ENCODE data around the gene CPLX3. TPM values are rescaled to one million over a fixed set of nuclear protein-coding genes. Genes with fewer than 3 reads are reported as not detected.

CPLX3 gene
- total and polyA plus RNA-seq, 7 experiments from 2014 or later: 0.27 to 0.60 TPM; not detected in 5

DNA sequence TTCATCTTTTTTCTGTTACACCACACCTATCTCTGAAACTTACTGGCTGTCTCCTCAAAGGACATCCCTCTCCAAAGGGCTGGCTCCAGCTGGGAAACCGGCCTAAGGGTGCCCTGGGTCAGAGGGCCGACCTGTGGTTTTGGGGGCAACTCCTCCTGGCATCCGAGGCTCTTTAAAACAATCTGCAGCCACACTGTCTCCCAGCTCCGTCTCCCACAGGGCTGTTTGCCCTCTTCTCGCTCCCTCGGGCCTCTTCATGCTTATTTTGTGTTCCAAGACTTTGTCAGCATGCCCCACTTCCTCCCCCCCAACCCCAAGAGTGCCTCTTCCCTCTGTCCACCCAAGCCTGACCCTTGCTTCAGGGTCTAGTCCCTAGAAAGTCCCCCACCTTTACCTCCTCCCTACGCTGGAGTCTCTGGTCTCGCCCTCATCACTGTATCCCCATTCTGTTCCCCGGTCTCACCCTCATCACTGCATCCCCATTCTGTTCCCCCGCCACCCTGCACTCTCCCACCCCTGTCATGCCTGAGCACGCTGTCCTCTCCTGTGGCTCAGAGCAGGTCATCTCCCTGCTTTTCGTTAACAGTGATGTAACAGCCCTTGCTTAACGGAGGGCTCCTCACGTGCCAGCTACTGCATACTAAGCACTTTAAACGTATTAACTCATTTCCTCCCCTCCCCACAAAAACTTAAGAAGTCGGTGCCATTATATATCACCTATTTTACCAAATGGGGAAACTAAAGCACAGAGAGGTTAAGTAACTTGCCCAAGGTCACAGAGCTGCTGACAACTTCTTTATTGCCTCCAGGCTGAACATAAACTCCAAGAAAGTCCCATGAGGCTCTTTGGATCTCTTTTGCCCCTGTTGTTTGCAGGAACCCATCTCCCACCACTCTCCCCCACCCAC lies 45.6 kb upstream of the CPLX3 start:
- H3K36me3 ChIP-seq (ENCODE audit: control insufficient read depth in 2 of 3, insufficient read depth in 3 of 3, low read length in 3 of 3): peaks cover 0 to 9% (median 0%) of the 10 kb centered on the region in 3 experiments
- H3K9me3 ChIP-seq (ENCODE audit: control insufficient read depth in 2 of 3, low read length in 3 of 3): no peaks in the 10 kb centered on the region
- intact Hi-C loops (cut with micrococcal nuclease): loop anchor here (1.0 to 10.0 kb wide), 14 partner anchors 8 to 864 kb away; partner anchors contain the start of genes ARID3B (in 1 of the 2), C15orf39 (in 1 of the 2), CLK3 (in 1 of the 2) and COX5A (in 1 of the 2)
- H3K4me3 Mint-ChIP-seq: peak overlapping the region; percentile 87 to 99 (median 96)
- H3K4me3 ChIP-seq (ENCODE audit: low read length): peak overlapping the region; percentile 65
- H3K27ac ChIP-seq (ENCODE audit: low read depth, low read length): peak overlapping the region; percentile 86
- H3K27me3 Mint-ChIP-seq: no peaks in the 10 kb centered on the region
- no peaks in the 10 kb centered on the region for H3K27me3 ChIP-seq (ENCODE audit: control insufficient read depth in 2 of 2, insufficient read depth in 2 of 2, low read length in 2 of 2)
- H3K27ac Mint-ChIP-seq: peak overlapping the region; percentile 90 to 100 (median 98)
- peaks cover 66 to 73% (median 72%) of the 10 kb centered on the region in 7 donors for H3K4me1 Mint-ChIP-seq
- DNase-seq (peak in 7 of 9 donors; percentile 41 to 71 (median 48)), ATAC-seq (peak; percentile 39)
- peaks cover 0 to 42% (median 4%) of the 10 kb centered on the region in 5 donors for H3K36me3 Mint-ChIP-seq
- POLR2A ChIA-PET: interaction anchor here (0.6 to 24.4 kb wide), 12 partner anchors 9 to 715 kb away, joined by 3 to 1077 read pairs (median 3); partner anchors contain the start of genes CLK3, COX5A, FAM219B and ULK3
- H3K4me1 ChIP-seq (ENCODE audit: control insufficient read depth in 2 of 2, insufficient read depth in 2 of 2, low read length in 2 of 2): peaks cover 61% of the 10 kb centered on the region in 2 donors
- H3K9me3 Mint-ChIP-seq: peaks cover 0 to 2% (median 0%) of the 10 kb centered on the region in 11 donors
- CTCF ChIA-PET: interaction anchor here (1.1 to 18.2 kb wide), 6 partner anchors 10 to 169 kb away, joined by 3 to 1110 read pairs (median 10); no protein-coding TSS in a partner anchor

DNA sequence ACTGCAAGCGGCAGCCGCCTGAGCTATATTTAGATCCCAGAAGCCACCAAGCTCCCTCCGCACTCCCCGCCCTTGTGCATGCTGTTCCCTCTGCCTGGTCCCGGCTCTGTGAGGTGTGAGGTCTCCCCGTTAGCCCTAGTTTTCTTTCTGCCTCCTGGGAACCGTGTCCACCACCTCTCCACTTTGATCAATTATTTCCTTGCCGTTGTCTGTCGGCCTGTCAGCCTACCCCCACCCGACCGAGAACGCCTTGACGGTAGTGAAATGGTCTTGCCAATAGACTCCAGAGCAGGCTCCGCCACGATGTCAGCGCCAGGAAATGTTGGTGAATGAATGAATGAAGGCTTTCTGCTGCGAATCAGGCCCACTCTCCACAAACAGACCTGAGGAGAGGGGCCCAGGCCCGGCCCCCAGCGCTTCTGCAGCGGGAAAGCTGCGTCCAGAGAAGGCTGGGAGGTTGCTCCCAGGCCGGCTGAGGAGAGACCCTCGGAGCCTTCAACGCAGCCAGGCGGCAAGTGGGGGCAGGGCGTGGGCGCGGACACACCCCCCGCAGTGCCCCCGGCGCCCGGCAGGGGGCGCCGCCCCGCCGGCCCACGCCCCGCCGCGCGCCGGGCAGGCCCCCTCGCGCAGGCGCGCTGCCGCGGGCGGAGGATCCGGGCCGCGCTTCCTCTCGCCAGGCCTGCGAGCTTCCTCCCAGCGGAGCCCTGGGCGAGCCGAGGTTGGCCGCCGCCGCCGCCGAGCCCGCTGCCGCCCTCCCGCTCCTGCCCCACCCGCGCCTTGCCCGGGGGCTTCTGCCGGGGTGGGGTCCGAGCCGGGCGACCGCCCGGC lies 44.8 kb upstream of the CPLX3 start, which contains the start of gene CSK:
CSK (plus strand) TSS at position 650 of the 828 bp plus-strand sequence. CDS start 16,218 bp downstream, outside the sequence.
- Mint-ChIP-seq H3K27me3 (no peaks in the 10 kb centered on the region), H3K4me3 (peak within 1 kb of the TSS; percentile 87 to 99 (median 96)), H3K4me1 (peaks cover 64 to 73% (median 70%) of the 10 kb centered on the region in 7 donors), H3K27ac (peak within 1 kb of the TSS; percentile 90 to 100 (median 98)), H3K36me3 (peaks cover 0 to 48% (median 4%) of the 10 kb centered on the region in 5 donors), H3K9me3 (peaks cover 0 to 2% (median 0%) of the 10 kb centered on the region in 11 donors)
- Histone ChIP-seq H3K4me1 (ENCODE audit: control insufficient read depth in 2 of 2, insufficient read depth in 2 of 2, low read length in 2 of 2) (peaks cover 62% of the 10 kb centered on the region in 2 donors), H3K27ac (ENCODE audit: low read depth, low read length) (peak within 1 kb of the TSS; percentile 92), H3K9me3 (ENCODE audit: control insufficient read depth in 2 of 3, low read length in 3 of 3) (no peaks in the 10 kb centered on the region), H3K36me3 (ENCODE audit: control insufficient read depth in 2 of 3, insufficient read depth in 3 of 3, low read length in 3 of 3) (peaks cover 0 to 9% (median 0%) of the 10 kb centered on the region in 3 experiments), H3K27me3 (ENCODE audit: control insufficient read depth in 2 of 2, insufficient read depth in 2 of 2, low read length in 2 of 2) (no peaks in the 10 kb centered on the region), H3K4me3 (ENCODE audit: low read length) (peak within 1 kb of the TSS; percentile 91)
- peak; percentile 80 for ATAC-seq
- CTCF ChIA-PET: interaction anchor here (1.3 to 18.2 kb wide), 3 partner anchors 11 to 89 kb away, joined by 5 to 1110 read pairs (median 101); no protein-coding TSS in a partner anchor
- POLR2A ChIA-PET: interaction anchor here (0.6 to 24.4 kb wide), 8 partner anchors 11 to 166 kb away, joined by 3 to 1077 read pairs (median 3); partner anchors contain the start of gene CLK3
- DNase-seq: peak; percentile 68 to 90 (median 85)
- intact Hi-C loops (cut with micrococcal nuclease): loop anchor here (1.0 to 10.0 kb wide), 13 partner anchors 10 to 863 kb away; partner anchors contain the start of genes ARID3B (in 1 of the 2), C15orf39 (in 1 of the 2), CLK3 (in 1 of the 2) and COX5A (in 1 of the 2)

GRCh38 chr15:74782259-74783071 lies 44.0 kb upstream of the CPLX3 start:
- intact Hi-C loops (cut with micrococcal nuclease): loop anchor here (5.0 to 10.0 kb wide), 6 partner anchors 168 to 862 kb away; partner anchors contain the start of genes ARID3B (in 1 of the 2), C15orf39 (in 1 of the 2), CLK3 (in 1 of the 2) and IMP3 (in 1 of the 2)
- DNase-seq (peak; percentile 46 to 74 (median 65)), ATAC-seq (peak; percentile 42)
- Mint-ChIP-seq H3K4me1 (peaks cover 57 to 72% (median 70%) of the 10 kb centered on the region in 7 donors), H3K36me3 (peaks cover 0 to 55% (median 4%) of the 10 kb centered on the region in 5 donors), H3K4me3 (peak overlapping the region; percentile 87 to 97 (median 93)), H3K27me3 (no peaks in the 10 kb centered on the region), H3K27ac (peak overlapping the region; percentile 87 to 98 (median 92)), H3K9me3 (peaks cover 0 to 2% (median 0%) of the 10 kb centered on the region in 11 donors)
- H3K36me3 ChIP-seq (ENCODE audit: control insufficient read depth in 2 of 3, insufficient read depth in 3 of 3, low read length in 3 of 3): peaks cover 0 to 9% (median 0%) of the 10 kb centered on the region in 3 experiments
- ChIA-PET POLR2A (interaction anchor here (0.6 to 28.9 kb wide), 9 partner anchors 3 to 167 kb away, joined by 3 to 1077 read pairs (median 5); partner anchors contain the start of genes CLK3, CSK, FAM219B and ULK3), CTCF (interaction anchor here (0.6 to 18.2 kb wide), 6 partner anchors 12 to 148 kb away, joined by 3 to 1110 read pairs (median 4); no protein-coding TSS in a partner anchor)
- peaks cover 61 to 62% of the 10 kb centered on the region in 2 donors for H3K4me1 ChIP-seq (ENCODE audit: control insufficient read depth in 2 of 2, insufficient read depth in 2 of 2, low read length in 2 of 2)
- no peaks in the 10 kb centered on the region for H3K9me3 ChIP-seq (ENCODE audit: control insufficient read depth in 2 of 3, low read length in 3 of 3)
- peak overlapping the region; percentile 92 for H3K27ac ChIP-seq (ENCODE audit: low read depth, low read length)
- peak overlapping the region; percentile 91 for H3K4me3 ChIP-seq (ENCODE audit: low read length)
- no peaks in the 10 kb centered on the region for H3K27me3 ChIP-seq (ENCODE audit: control insufficient read depth in 2 of 2, insufficient read depth in 2 of 2, low read length in 2 of 2)

GRCh38 chr15:74783072-74783807 lies 43.2 kb upstream of the CPLX3 start:
- H3K36me3 ChIP-seq (ENCODE audit: control insufficient read depth in 2 of 3, insufficient read depth in 3 of 3, low read length in 3 of 3): peaks cover 0 to 9% (median 0%) of the 10 kb centered on the region in 3 experiments
- DNase-seq: no peak
- H3K27me3 ChIP-seq (ENCODE audit: control insufficient read depth in 2 of 2, insufficient read depth in 2 of 2, low read length in 2 of 2): no peaks in the 10 kb centered on the region
- H3K4me1 ChIP-seq (ENCODE audit: control insufficient read depth in 2 of 2, insufficient read depth in 2 of 2, low read length in 2 of 2): peaks cover 58 to 61% of the 10 kb centered on the region in 2 donors
- CTCF ChIA-PET: interaction anchor here (0.6 to 18.2 kb wide), 7 partner anchors 13 to 177 kb away, joined by 3 to 1110 read pairs (median 3); no protein-coding TSS in a partner anchor
- H3K9me3 Mint-ChIP-seq: peaks cover 0 to 2% (median 0%) of the 10 kb centered on the region in 11 donors
- peak overlapping the region; percentile 92 for H3K27ac ChIP-seq (ENCODE audit: low read depth, low read length)
- peak overlapping the region; percentile 87 to 97 (median 93) for H3K4me3 Mint-ChIP-seq
- H3K27me3 Mint-ChIP-seq: no peaks in the 10 kb centered on the region
- ATAC-seq: no peak
- peaks cover 55 to 72% (median 68%) of the 10 kb centered on the region in 7 donors for H3K4me1 Mint-ChIP-seq
- no peaks in the 10 kb centered on the region for H3K9me3 ChIP-seq (ENCODE audit: control insufficient read depth in 2 of 3, low read length in 3 of 3)
- peaks cover 0 to 60% (median 4%) of the 10 kb centered on the region in 5 donors for H3K36me3 Mint-ChIP-seq
- POLR2A ChIA-PET: interaction anchor here (0.6 to 28.9 kb wide), 9 partner anchors 4 to 156 kb away, joined by 3 to 1077 read pairs (median 5); partner anchors contain the start of genes CSK, FAM219B and ULK3
- H3K4me3 ChIP-seq (ENCODE audit: low read length): peak overlapping the region; percentile 91
- peak overlapping the region; percentile 87 to 98 (median 92) for H3K27ac Mint-ChIP-seq
- intact Hi-C loops (cut with micrococcal nuclease): loop anchor here (5.0 to 10.0 kb wide), 6 partner anchors 168 to 862 kb away; partner anchors contain the start of genes ARID3B (in 1 of the 2), C15orf39 (in 1 of the 2), CLK3 (in 1 of the 2) and IMP3 (in 1 of the 2)
